Fibroblast of peridontal ligament (primary cell): ENCODE results near the gene PAK1.

Experiments
- DNase-seq: peaks from one replicate; pipeline ENCODE4 v3.0.0-alpha.2; 2010; ENCODE audit errors: extremely low read depth

The PAK1 gene

GRCh38 chr11:77474684-77475060, 778 bp upstream of the PAK1 start:
- DNase-seq = no peak

GRCh38 chr11:77472991-77473800, 698 bp downstream of the PAK1 start:
- no peak for DNase-seq

DNA sequence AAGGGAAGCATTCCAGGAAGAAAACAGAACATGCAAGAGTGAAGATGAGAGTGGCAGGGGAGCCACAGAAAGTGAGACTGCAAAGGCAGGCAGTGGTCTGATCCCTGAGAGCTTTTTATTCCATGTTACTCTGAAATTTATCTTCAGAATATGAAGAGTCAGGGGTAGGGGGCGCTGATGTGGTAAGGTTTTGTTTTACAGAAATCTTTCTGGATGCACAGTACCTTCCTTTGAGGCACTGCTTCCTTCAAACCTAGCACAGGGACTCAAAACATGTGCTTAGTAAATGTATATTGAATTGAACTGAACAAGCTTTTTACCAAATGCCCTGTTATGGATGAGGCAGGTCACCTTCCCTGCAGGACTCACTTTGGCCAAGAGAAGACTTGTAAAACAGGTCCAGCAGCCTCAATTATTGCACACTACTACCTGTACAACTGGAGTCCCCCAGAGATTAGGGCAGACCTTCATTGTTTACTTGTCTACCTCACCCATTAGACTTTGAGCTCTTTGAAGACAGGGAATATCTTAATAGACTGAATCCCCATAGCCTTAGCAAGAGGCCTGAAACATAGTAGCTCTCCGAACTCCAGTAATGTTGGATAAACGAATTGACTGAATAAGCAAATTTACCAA, 2.2 kb downstream of the PAK1 start:
- no peak for DNase-seq

DNA sequence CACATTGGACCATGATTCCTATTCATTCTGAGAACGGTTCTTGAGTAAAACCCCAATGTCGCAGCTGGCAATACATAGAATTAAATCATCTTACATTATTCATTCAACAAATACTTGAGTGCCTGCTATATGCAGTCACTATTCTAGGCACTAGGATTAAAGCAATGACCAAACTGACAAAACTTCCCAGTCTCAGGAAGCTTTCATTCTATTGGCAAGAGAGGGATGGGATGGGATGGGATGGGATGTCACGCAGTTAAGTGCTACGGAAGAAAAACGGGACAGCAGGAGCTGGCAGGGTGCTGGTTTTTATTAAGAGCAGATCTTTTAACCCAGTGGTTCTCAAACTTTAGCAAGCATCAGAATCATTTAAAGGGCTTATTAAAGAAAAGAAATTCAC, 2.9 kb downstream of the PAK1 start:
- DNase-seq = no peak

DNA sequence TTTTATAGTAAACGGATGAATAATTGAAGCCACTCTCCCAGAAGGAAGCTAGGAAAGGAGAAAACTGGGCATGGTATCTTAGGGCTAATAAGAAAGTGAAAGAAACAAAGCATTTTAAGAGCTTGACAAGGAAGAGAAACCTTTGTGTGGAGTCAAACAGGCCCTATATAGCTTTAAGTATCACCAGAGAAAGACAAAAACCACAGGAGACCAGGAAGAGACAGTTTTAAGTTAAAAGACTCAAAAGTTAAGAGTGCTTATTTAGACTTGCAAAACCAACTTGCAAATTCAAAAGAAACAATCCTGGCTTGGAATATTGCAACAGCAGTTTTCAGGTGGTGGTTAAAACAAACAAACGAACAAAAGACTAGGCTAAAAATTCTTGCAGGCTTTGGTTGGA, 3.4 kb downstream of the PAK1 start:
- DNase-seq = no peak

GRCh38 chr11:77468527-77468926, 5.4 kb downstream of the PAK1 start:
- DNase-seq = no peak

GRCh38 chr11:77467993-77468392, 5.9 kb downstream of the PAK1 start:
- peak; percentile 55 for DNase-seq

DNA sequence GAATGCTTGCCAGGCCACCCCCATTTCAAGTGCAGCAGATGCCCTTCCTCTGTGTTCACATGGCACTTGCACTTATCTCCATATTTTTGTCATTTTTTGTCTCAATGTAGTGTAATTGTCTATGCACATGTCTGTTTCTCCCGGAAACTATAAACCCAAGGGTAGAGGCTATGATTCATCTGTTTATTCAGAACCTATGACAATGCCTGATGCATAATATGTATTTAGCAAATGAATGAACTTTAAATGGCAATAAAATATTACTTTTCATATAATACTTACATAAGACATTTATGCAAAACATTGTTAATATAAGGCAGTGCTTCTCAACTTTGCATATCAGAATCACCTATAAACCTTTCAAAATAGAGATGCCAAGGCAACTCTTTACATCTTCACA, 6.7 kb downstream of the PAK1 start:
- no peak for DNase-seq

- DNase-seq = no peak
These were observed 16.6 kb downstream of the PAK1 start for GRCh38 chr11:77457340-77457739.

- DNase-seq = no peak
These were observed 18.2 kb downstream of the PAK1 start for GRCh38 chr11:77455740-77456139.

DNA sequence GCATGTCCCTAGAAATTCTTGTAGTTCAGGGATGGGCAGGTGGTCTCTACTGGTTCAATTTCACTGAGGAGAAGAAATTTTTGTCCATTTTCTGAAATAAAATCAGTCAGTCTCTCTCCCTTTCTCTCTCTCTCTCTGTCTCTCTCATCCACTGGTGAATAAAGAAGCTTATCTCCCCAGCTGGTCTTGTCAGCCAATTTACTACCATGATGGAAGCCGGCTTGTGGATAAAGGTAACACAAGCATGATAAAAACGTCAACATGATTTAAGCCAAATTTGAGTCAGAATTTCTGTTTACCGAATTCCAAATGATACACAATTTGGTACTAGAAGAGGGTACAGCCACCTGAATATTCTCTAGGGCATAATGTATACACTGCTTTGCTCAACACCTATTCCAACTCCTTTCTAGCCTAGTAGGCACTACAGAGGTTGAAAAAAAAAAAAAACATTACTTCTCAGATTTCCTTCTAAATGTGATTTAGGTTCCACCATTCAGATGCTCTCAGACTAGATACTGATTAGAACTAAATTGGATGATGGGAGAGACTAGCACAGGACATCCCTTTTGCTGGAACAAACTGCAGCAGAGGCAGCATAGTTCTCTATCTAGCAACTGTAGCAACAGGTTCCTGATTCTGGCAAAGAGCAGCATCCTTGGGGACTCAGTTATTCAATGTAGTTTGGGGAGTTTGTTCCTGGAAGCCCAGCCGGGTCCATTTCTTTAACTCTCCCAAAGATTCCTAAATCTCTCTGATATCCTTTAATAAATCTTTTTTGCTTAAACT, 18.8 kb downstream of the PAK1 start:
- no peak for DNase-seq

- DNase-seq = no peak
These were observed 23.7 kb downstream of the PAK1 start for GRCh38 chr11:77450227-77450626.

DNA sequence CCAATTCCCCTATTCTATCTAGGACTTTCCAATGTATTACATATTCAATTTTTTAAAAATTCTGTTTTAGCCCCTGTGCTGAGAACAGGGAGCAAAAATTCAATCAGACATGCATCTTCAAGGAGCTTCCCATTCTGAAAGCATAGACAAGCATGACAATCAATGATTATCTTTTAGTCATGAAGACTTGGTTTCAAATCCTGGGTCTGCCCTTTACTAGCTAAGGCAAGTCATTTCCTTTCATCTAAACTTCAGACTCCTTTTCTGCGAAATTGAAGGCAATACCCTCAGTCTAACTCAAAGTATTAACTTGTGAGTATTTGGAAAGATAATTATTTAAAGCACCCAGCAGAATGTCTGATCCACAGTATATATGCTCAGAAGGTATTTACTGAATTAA, 24.1 kb downstream of the PAK1 start:
- no peak for DNase-seq

DNA sequence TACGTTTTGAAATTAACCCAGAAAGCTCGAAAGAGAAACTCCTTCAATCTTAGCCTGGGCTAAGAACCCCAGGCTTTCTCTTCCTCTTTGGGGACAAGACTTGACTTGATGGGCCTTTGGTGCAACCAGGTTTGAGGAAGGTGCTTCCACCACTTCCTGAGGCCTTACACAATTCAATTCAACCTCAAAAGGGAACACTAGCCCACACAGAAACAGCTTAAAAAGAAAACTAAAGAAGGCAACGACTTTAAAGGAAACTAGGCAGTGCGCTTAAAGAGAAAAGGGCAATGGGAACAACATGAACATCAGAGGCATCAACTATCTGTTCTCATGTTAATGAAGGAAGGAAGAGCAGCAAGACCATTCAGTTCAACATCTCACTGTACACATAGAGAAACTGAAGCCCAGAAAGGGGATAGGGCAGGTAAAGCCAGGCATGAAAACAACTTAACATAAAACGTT, 24.8 kb downstream of the PAK1 start:
- no peak for DNase-seq

GRCh38 chr11:77448269-77448668, 25.6 kb downstream of the PAK1 start:
- no peak for DNase-seq

- DNase-seq = no peak
These were observed 26.8 kb downstream of the PAK1 start for GRCh38 chr11:77446911-77447629.

- DNase-seq = peak; percentile 14
These were observed 29.6 kb downstream of the PAK1 start for GRCh38 chr11:77444261-77444660.

- no peak for DNase-seq
These were observed 31.4 kb downstream of the PAK1 start for GRCh38 chr11:77442394-77443053.

GRCh38 chr11:77441426-77441825, 32.5 kb downstream of the PAK1 start:
- DNase-seq = no peak

- DNase-seq = no peak
These were observed 33.2 kb downstream of the PAK1 start for GRCh38 chr11:77440678-77441077.

DNA sequence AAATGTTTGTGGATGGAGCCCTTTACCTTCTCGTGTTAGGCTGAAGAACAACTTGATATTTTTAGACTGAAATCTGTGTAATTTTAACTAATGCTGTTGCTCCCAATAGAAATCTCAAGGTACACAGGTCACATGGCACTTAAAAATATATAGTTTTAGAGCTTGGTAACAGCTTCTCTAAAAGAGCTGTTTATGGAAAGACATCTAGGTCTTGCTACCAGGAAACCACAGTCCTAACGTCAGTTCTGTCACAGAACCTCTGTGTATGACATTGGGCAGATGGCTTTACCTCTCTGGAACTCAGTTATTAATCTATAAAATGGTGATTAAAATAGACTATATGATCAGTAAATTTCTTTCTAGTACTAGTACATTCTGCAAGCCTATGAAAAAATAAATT, 35.4 kb downstream of the PAK1 start:
- DNase-seq = no peak
